HEK293 (cell line): ENCODE data around the gene CRYBA1.

ENCODE experiments used
- KLF10 ChIP-seq: fragments of 450-650 bp; IDR thresholded peaks from 2 replicates; pipeline ENCODE4 v1.5.1; 2018; ENCODE audit warnings: missing biosample characterization, mild to moderate bottlenecking, missing genetic modification characterization
- SCRT2 ChIP-seq: fragments of 450-650 bp; formaldehyde crosslinking; IDR thresholded peaks from 2 replicates; pipeline ENCODE4 v1.5.1; 2016; ENCODE audit warnings: missing biosample characterization, missing genetic modification characterization
- YY1 ChIP-seq: fragments of 450-650 bp; formaldehyde crosslinking; IDR thresholded peaks from 2 replicates; pipeline ENCODE4 v1.5.1; 2018; ENCODE audit warnings: missing biosample characterization, missing genetic modification characterization
- ZBTB21 ChIP-seq: fragments of 450-650 bp; formaldehyde crosslinking; IDR thresholded peaks from 2 replicates; pipeline ENCODE4 v1.5.1; 2017; ENCODE audit warnings: missing biosample characterization, missing genetic modification characterization
- ZNF140 ChIP-seq: fragments of 450-650 bp; formaldehyde crosslinking; IDR thresholded peaks from 2 replicates; pipeline ENCODE4 v1.5.1; 2016; ENCODE audit warnings: missing biosample characterization, missing genetic modification characterization
- ZNF2 ChIP-seq: fragments of 450-650 bp; formaldehyde crosslinking; IDR thresholded peaks from 2 replicates; pipeline ENCODE4 v1.5.1; 2016; ENCODE audit warnings: missing biosample characterization, missing genetic modification characterization
- ZNF211 ChIP-seq: fragments of 450-650 bp; formaldehyde crosslinking; IDR thresholded peaks from 2 replicates; pipeline ENCODE4 v1.5.1; 2016; ENCODE audit warnings: low read depth, missing biosample characterization, missing genetic modification characterization
- ZNF221 ChIP-seq: fragments of 450-650 bp; formaldehyde crosslinking; IDR thresholded peaks from 2 replicates; pipeline ENCODE4 v1.5.1; 2017; ENCODE audit warnings: missing biosample characterization, missing genetic modification characterization, borderline replicate concordance
- ZNF266 ChIP-seq: fragments of 450-650 bp; formaldehyde crosslinking; IDR thresholded peaks from 2 replicates; pipeline ENCODE4 v1.5.1; 2016; ENCODE audit warnings: missing biosample characterization, missing genetic modification characterization, low read depth
- ZNF544 ChIP-seq: fragments of 450-650 bp; formaldehyde crosslinking; IDR thresholded peaks from 2 replicates; pipeline ENCODE4 v1.5.0; 2017; ENCODE audit warnings: missing biosample characterization, missing genetic modification characterization
- ZNF555 ChIP-seq: fragments of 450-650 bp; formaldehyde crosslinking; conservative IDR thresholded peaks from 2 replicates; pipeline ENCODE4 v1.5.1; 2017; ENCODE audit warnings: missing biosample characterization, mild to moderate bottlenecking, missing genetic modification characterization, inconsistent platforms
- ZNF658 ChIP-seq: fragments of 450-650 bp; formaldehyde crosslinking; IDR thresholded peaks from 2 replicates; pipeline ENCODE4; 2016; ENCODE audit warnings: missing biosample characterization, missing genetic modification characterization
- ZNF777 ChIP-seq: fragments of 450-650 bp; formaldehyde crosslinking; IDR thresholded peaks from 2 replicates; pipeline ENCODE4 v1.5.1; 2017; ENCODE audit warnings: missing biosample characterization, missing genetic modification characterization, borderline replicate concordance
- ZNF792 ChIP-seq: fragments of 450-650 bp; formaldehyde crosslinking; IDR thresholded peaks from 2 replicates; pipeline ENCODE4 v1.5.1; 2016; ENCODE audit warnings: missing biosample characterization, missing genetic modification characterization
- ZSCAN23 ChIP-seq: fragments of 450-650 bp; formaldehyde crosslinking; IDR thresholded peaks from 2 replicates; pipeline ENCODE4 v1.5.1; 2016; ENCODE audit warnings: missing biosample characterization, missing genetic modification characterization
- TF ChIP-seq, protein P1 (sequence below): fragments of 450-650 bp; formaldehyde crosslinking; IDR thresholded peaks from 2 replicates; pipeline ENCODE4 v1.5.1; 2016; ENCODE audit warnings: missing biosample characterization, missing genetic modification characterization
- TF ChIP-seq, protein P2 (sequence below): fragments of 450-650 bp; formaldehyde crosslinking; IDR thresholded peaks from 2 replicates; pipeline ENCODE4 v1.5.1; 2016; ENCODE audit warnings: missing biosample characterization, missing genetic modification characterization
- TF ChIP-seq, protein P3 (sequence below): fragments of 450-650 bp; formaldehyde crosslinking; IDR thresholded peaks from 2 replicates; pipeline ENCODE4 v1.5.1; 2017; ENCODE audit warnings: missing biosample characterization, missing genetic modification characterization
- TF ChIP-seq, protein P4 (sequence below): sonication (generic); formaldehyde crosslinking; IDR thresholded peaks from 2 replicates; pipeline ENCODE4 v1.8.1; 2022; ENCODE audit warnings: mild to moderate bottlenecking, moderate library complexity, missing genetic modification reagents
- TF ChIP-seq, protein P5 (sequence below): fragments of 450-650 bp; formaldehyde crosslinking; IDR thresholded peaks from 2 replicates; pipeline ENCODE4 v1.5.1; 2016; ENCODE audit warnings: missing biosample characterization, missing genetic modification characterization
- TF ChIP-seq, protein P6 (sequence below): fragments of 450-650 bp; formaldehyde crosslinking; IDR thresholded peaks from 2 replicates; pipeline ENCODE4 v1.5.1; 2016; ENCODE audit warnings: missing biosample characterization, missing genetic modification characterization, low read depth
- TF ChIP-seq, protein P7 (sequence below): IDR thresholded peaks from 2 replicates; pipeline ENCODE4 v1.6.1; 2011; ENCODE audit warnings: mild to moderate bottlenecking, low read depth, low read length, borderline replicate concordance
- TF ChIP-seq, protein P8 (sequence below): fragments of 450-650 bp; formaldehyde crosslinking; IDR thresholded peaks from 2 replicates; pipeline ENCODE4 v1.5.1; 2016; ENCODE audit warnings: missing biosample characterization, missing genetic modification characterization

The CRYBA1 gene

DNA sequence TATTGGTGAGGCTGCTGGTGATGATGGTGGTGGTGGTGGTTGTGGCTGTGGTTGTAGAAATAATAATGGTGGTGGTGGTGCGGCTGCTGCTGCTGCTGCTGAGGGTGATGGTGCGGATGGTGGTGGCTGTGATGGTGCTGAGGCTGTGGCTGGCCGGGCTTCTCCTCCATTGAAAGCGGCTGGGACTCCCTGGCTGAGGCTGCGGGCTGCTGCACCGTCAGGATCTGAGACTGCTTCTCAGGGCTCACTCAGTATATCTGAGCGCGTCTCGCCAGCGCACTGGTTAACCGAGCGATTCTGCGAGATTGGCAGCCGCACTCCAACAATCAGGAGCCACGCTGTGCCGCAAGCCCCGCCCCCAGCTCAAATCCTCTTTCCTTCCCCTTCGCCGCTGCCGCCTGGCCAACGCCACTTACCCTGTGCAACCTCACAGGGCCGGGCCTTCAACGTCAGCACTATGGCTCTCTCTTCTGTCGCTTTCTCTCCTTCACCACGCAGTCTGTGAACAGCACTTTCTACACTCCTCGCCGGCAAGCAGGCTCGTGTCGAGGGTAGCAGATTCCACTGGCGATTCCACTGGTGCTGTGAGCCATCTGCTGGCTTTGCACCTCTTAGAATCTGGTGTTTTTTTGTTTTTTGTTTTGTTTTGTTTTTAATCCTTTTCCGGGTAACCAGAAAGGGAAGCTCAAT, 47.4 kb downstream of the CRYBA1 start, which contains the start of gene NUFIP2 (continued):
- TF ChIP-seq, protein P1, sequence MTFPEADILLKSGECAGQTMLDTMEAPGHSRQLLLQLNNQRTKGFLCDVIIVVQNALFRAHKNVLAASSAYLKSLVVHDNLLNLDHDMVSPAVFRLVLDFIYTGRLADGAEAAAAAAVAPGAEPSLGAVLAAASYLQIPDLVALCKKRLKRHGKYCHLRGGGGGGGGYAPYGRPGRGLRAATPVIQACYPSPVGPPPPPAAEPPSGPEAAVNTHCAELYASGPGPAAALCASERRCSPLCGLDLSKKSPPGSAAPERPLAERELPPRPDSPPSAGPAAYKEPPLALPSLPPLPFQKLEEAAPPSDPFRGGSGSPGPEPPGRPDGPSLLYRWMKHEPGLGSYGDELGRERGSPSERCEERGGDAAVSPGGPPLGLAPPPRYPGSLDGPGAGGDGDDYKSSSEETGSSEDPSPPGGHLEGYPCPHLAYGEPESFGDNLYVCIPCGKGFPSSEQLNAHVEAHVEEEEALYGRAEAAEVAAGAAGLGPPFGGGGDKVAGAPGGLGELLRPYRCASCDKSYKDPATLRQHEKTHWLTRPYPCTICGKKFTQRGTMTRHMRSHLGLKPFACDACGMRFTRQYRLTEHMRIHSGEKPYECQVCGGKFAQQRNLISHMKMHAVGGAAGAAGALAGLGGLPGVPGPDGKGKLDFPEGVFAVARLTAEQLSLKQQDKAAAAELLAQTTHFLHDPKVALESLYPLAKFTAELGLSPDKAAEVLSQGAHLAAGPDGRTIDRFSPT = 0 out of 2 replicates have a peak, but pooled peaks have one; percentile 38
- TF ChIP-seq ZNF211 (tag by site-specific recombination) (no peak), ZNF792 (tag by site-specific recombination) (peak; percentile 72; the same call in 1 of the 2 replicates), ZNF544 (tag by site-specific recombination) (no peak), ZBTB21 (peak; percentile 85), KLF10 (tag by site-specific recombination) (no peak), ZNF777 (tag by site-specific recombination) (no peak), ZNF140 (tag by site-specific recombination) (no peak), SCRT2 (tag by site-specific recombination) (no peak; the same call in 1 of the 2 replicates), ZNF221 (no peak), ZNF555 (no peak), ZNF658 (tag by site-specific recombination) (no peak), ZSCAN23 (tag by site-specific recombination) (peak; percentile 94), ZNF266 (tag by site-specific recombination) (no peak), YY1 (tag by site-specific recombination) (peak; percentile 66; the same call in 1 of the 2 replicates), ZNF2 (tag by site-specific recombination) (peak; percentile 97)
- TF ChIP-seq, protein P2, sequence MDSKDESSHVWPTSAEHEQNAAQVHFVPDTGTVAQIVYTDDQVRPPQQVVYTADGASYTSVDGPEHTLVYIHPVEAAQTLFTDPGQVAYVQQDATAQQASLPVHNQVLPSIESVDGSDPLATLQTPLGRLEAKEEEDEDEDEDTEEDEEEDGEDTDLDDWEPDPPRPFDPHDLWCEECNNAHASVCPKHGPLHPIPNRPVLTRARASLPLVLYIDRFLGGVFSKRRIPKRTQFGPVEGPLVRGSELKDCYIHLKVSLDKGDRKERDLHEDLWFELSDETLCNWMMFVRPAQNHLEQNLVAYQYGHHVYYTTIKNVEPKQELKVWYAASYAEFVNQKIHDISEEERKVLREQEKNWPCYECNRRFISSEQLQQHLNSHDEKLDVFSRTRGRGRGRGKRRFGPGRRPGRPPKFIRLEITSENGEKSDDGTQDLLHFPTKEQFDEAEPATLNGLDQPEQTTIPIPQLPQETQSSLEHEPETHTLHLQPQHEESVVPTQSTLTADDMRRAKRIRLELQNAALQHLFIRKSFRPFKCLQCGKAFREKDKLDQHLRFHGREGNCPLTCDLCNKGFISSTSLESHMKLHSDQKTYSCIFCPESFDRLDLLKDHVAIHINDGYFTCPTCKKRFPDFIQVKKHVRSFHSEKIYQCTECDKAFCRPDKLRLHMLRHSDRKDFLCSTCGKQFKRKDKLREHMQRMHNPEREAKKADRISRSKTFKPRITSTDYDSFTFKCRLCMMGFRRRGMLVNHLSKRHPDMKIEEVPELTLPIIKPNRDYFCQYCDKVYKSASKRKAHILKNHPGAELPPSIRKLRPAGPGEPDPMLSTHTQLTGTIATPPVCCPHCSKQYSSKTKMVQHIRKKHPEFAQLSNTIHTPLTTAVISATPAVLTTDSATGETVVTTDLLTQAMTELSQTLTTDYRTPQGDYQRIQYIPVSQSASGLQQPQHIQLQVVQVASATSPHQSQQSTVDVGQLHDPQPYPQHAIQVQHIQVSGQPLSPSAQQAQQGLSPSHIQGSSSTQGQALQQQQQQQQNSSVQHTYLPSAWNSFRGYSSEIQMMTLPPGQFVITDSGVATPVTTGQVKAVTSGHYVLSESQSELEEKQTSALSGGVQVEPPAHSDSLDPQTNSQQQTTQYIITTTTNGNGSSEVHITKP (tag by site-specific recombination) = peak; percentile 67
- TF ChIP-seq, protein P3, sequence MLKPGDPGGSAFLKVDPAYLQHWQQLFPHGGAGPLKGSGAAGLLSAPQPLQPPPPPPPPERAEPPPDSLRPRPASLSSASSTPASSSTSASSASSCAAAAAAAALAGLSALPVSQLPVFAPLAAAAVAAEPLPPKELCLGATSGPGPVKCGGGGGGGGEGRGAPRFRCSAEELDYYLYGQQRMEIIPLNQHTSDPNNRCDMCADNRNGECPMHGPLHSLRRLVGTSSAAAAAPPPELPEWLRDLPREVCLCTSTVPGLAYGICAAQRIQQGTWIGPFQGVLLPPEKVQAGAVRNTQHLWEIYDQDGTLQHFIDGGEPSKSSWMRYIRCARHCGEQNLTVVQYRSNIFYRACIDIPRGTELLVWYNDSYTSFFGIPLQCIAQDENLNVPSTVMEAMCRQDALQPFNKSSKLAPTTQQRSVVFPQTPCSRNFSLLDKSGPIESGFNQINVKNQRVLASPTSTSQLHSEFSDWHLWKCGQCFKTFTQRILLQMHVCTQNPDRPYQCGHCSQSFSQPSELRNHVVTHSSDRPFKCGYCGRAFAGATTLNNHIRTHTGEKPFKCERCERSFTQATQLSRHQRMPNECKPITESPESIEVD (tag by site-specific recombination) = no peak
- TF ChIP-seq, protein P4, sequence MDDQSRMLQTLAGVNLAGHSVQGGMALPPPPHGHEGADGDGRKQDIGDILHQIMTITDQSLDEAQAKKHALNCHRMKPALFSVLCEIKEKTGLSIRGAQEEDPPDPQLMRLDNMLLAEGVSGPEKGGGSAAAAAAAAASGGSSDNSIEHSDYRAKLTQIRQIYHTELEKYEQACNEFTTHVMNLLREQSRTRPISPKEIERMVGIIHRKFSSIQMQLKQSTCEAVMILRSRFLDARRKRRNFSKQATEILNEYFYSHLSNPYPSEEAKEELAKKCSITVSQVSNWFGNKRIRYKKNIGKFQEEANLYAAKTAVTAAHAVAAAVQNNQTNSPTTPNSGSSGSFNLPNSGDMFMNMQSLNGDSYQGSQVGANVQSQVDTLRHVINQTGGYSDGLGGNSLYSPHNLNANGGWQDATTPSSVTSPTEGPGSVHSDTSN = peak; percentile 99
- TF ChIP-seq, protein P5, sequence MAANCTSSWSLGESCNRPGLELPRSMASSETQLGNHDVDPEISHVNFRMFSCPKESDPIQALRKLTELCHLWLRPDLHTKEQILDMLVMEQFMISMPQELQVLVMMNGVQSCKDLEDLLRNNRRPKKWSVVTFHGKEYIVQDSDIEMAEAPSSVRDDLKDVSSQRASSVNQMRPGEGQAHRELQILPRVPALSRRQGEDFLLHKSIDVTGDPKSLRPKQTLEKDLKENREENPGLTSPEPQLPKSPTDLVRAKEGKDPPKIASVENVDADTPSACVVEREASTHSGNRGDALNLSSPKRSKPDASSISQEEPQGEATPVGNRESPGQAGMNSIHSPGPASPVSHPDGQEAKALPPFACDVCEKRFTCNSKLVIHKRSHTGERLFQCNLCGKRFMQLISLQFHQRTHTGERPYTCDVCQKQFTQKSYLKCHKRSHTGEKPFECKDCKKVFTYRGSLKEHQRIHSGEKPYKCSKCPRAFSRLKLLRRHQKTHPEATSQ (tag by site-specific recombination) = peak; percentile 78
- TF ChIP-seq, protein P6, sequence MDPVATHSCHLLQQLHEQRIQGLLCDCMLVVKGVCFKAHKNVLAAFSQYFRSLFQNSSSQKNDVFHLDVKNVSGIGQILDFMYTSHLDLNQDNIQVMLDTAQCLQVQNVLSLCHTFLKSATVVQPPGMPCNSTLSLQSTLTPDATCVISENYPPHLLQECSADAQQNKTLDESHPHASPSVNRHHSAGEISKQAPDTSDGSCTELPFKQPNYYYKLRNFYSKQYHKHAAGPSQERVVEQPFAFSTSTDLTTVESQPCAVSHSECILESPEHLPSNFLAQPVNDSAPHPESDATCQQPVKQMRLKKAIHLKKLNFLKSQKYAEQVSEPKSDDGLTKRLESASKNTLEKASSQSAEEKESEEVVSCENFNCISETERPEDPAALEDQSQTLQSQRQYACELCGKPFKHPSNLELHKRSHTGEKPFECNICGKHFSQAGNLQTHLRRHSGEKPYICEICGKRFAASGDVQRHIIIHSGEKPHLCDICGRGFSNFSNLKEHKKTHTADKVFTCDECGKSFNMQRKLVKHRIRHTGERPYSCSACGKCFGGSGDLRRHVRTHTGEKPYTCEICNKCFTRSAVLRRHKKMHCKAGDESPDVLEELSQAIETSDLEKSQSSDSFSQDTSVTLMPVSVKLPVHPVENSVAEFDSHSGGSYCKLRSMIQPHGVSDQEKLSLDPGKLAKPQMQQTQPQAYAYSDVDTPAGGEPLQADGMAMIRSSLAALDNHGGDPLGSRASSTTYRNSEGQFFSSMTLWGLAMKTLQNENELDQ (tag by site-specific recombination) = no peak
- TF ChIP-seq, protein P7, sequence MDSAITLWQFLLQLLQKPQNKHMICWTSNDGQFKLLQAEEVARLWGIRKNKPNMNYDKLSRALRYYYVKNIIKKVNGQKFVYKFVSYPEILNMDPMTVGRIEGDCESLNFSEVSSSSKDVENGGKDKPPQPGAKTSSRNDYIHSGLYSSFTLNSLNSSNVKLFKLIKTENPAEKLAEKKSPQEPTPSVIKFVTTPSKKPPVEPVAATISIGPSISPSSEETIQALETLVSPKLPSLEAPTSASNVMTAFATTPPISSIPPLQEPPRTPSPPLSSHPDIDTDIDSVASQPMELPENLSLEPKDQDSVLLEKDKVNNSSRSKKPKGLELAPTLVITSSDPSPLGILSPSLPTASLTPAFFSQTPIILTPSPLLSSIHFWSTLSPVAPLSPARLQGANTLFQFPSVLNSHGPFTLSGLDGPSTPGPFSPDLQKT = no peak
- TF ChIP-seq, protein P8, sequence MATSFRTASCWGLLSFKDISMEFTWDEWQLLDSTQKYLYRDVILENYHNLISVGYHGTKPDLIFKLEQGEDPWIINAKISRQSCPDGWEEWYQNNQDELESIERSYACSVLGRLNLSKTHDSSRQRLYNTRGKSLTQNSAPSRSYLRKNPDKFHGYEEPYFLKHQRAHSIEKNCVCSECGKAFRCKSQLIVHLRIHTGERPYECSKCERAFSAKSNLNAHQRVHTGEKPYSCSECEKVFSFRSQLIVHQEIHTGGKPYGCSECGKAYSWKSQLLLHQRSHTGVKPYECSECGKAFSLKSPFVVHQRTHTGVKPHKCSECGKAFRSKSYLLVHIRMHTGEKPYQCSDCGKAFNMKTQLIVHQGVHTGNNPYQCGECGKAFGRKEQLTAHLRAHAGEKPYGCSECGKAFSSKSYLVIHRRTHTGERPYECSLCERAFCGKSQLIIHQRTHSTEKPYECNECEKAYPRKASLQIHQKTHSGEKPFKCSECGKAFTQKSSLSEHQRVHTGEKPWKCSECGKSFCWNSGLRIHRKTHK (tag by site-specific recombination) = no peak
